Measurements from ENCODE around the gene ABI3BP. TPM values are rescaled to one million over a fixed set of nuclear protein-coding genes. Genes with fewer than 3 reads are reported as not detected.

ABI3BP gene
- total RNA-seq, 1 donor from 2014 or later, result 1.1 TPM

DNA sequence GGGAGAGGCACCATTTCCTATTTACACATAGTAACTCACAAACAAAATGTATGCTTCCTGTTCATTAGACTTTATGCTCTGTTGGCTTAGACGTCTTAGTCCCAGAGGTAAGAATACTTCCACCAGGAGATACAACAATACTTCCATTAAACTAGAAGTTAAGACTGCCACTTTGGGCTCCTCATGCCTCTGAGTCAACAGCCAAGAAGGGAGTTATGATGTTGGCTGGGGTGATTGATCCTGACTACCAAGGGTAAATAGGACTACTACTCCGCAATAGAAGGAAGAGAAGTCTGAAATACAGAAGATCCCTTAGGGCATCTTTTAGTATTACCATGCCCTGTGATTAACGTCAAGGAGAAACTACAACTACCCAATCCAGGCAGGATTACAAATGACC, 43.5 kb upstream of the ABI3BP start:
- Mint-ChIP-seq H3K36me3 (ENCODE audit: low read depth, unreplicated experiment) (no peaks in the 10 kb centered on the region), H3K4me1 (ENCODE audit: low read depth, unreplicated experiment) (peaks cover 31% of the 10 kb centered on the region), H3K27me3 (ENCODE audit: low read depth, unreplicated experiment) (no peaks in the 10 kb centered on the region), H3K9me3 (ENCODE audit: unreplicated experiment) (peaks cover 4% of the 10 kb centered on the region), H3K27ac (ENCODE audit: unreplicated experiment) (peak overlapping the region; percentile 96), H3K4me3 (ENCODE audit: unreplicated experiment) (no peak overlapping the region)
- Histone ChIP-seq H3K9me3 (ENCODE audit: insufficient read depth, low read depth, low read length) (no peaks in the 10 kb centered on the region), H3K4me1 (ENCODE audit: insufficient read depth, low read length) (peaks cover 14% of the 10 kb centered on the region), H3K36me3 (ENCODE audit: insufficient read depth, low read length) (no peaks in the 10 kb centered on the region), H3K4me3 (ENCODE audit: insufficient read depth, low read depth, low read length) (no peak overlapping the region), H3K4me2 (ENCODE audit: low read length) (peak overlapping the region; percentile 44), H3K9ac (ENCODE audit: low read length) (peak overlapping the region; percentile 23), H2AFZ (ENCODE audit: low read depth, low read length) (peak overlapping the region; percentile 49), H3K27ac (ENCODE audit: low read depth, low read length) (peak overlapping the region; percentile 83), H3K27me3 (ENCODE audit: insufficient read depth, low read length) (no peaks in the 10 kb centered on the region), H4K20me1 (ENCODE audit: insufficient read depth, low read length) (no peaks in the 10 kb centered on the region), H3K79me2 (ENCODE audit: insufficient read depth, low read length) (no peaks in the 10 kb centered on the region)
- peak; percentile 29 for DNase-seq (ENCODE audit: low read depth)
- FAIRE-seq, result no peak
- no peak for TF ChIP-seq EZH2 (IDR thresholded peaks at IDR 0.05; ENCODE audit: insufficient read depth, low read length)
- TF ChIP-seq, protein P1, sequence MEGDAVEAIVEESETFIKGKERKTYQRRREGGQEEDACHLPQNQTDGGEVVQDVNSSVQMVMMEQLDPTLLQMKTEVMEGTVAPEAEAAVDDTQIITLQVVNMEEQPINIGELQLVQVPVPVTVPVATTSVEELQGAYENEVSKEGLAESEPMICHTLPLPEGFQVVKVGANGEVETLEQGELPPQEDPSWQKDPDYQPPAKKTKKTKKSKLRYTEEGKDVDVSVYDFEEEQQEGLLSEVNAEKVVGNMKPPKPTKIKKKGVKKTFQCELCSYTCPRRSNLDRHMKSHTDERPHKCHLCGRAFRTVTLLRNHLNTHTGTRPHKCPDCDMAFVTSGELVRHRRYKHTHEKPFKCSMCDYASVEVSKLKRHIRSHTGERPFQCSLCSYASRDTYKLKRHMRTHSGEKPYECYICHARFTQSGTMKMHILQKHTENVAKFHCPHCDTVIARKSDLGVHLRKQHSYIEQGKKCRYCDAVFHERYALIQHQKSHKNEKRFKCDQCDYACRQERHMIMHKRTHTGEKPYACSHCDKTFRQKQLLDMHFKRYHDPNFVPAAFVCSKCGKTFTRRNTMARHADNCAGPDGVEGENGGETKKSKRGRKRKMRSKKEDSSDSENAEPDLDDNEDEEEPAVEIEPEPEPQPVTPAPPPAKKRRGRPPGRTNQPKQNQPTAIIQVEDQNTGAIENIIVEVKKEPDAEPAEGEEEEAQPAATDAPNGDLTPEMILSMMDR (IDR thresholded peaks at IDR 0.05; ENCODE audit: insufficient read depth, low read depth, low read length), result no peak

DNA sequence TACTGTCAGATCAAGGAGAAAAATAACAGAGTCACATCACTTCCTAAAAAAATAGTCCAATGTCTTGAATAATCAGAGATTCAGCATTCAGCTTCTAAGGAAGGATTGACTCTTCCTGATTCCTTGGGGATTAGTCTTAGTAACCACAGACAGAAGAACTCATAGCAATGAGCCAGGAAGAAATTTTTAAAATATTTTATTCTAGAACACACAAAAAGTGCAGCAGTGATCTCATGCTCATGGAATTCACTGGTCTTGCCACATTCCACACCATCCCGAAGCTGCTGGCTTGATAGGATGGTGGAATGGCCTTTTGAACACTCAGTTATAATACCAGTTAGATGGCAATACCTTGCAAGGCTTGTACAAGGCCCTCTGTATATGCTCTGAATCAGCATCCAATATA, 43.0 kb upstream of the ABI3BP start:
- peaks cover 30% of the 10 kb centered on the region for H3K4me1 Mint-ChIP-seq (ENCODE audit: low read depth, unreplicated experiment)
- Histone ChIP-seq H3K27ac (ENCODE audit: low read depth, low read length) (peak overlapping the region; percentile 83), H3K4me2 (ENCODE audit: low read length) (peak overlapping the region; percentile 69), H3K36me3 (ENCODE audit: insufficient read depth, low read length) (no peaks in the 10 kb centered on the region), H4K20me1 (ENCODE audit: insufficient read depth, low read length) (no peaks in the 10 kb centered on the region), H2AFZ (ENCODE audit: low read depth, low read length) (peak overlapping the region; percentile 49), H3K9ac (ENCODE audit: low read length) (peak overlapping the region; percentile 54), H3K79me2 (ENCODE audit: insufficient read depth, low read length) (no peaks in the 10 kb centered on the region), H3K4me3 (ENCODE audit: insufficient read depth, low read depth, low read length) (no peak overlapping the region), H3K4me1 (ENCODE audit: insufficient read depth, low read length) (peaks cover 14% of the 10 kb centered on the region), H3K9me3 (ENCODE audit: insufficient read depth, low read depth, low read length) (no peaks in the 10 kb centered on the region), H3K27me3 (ENCODE audit: insufficient read depth, low read length) (no peaks in the 10 kb centered on the region)
- H3K36me3 Mint-ChIP-seq (ENCODE audit: low read depth, unreplicated experiment), result no peaks in the 10 kb centered on the region
- peaks cover 4% of the 10 kb centered on the region for H3K9me3 Mint-ChIP-seq (ENCODE audit: unreplicated experiment)
- peak overlapping the region; percentile 96 for H3K27ac Mint-ChIP-seq (ENCODE audit: unreplicated experiment)
- FAIRE-seq (peak; percentile 97), DNase-seq (ENCODE audit: low read depth) (peak; percentile 96)
- no peaks in the 10 kb centered on the region for H3K27me3 Mint-ChIP-seq (ENCODE audit: low read depth, unreplicated experiment)
- TF ChIP-seq EZH2 (IDR thresholded peaks at IDR 0.05; ENCODE audit: insufficient read depth, low read length), result no peak
- TF ChIP-seq, protein P1 (IDR thresholded peaks at IDR 0.05; ENCODE audit: insufficient read depth, low read depth, low read length), result no peak
- H3K4me3 Mint-ChIP-seq (ENCODE audit: unreplicated experiment), result no peak overlapping the region

DNA sequence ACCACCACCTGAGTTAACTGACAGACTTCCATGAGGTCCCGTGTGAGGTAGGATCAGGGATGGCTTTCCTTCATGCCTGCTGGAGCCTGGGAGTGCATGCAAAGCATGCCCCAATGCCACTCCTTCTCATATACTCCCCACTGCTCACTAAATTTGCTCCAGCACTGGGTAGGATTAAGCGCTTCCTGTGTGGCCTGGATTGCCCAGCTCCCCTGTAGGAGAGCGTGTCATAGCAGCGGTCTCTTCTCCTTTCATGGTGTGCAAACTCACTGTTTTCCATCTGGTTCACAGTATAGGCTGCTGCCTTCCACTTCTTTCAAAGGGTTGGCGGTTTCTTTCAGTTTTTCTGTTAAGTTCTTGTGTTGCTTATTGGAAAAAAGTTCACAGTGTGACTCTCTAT, 34.1 kb upstream of the ABI3BP start:
- no peak for FAIRE-seq
- no peak overlapping the region for H3K27ac Mint-ChIP-seq (ENCODE audit: unreplicated experiment)
- no peak overlapping the region for H3K4me3 ChIP-seq (ENCODE audit: insufficient read depth, low read depth, low read length)
- H3K79me2 ChIP-seq (ENCODE audit: insufficient read depth, low read length), result no peaks in the 10 kb centered on the region
- no peaks in the 10 kb centered on the region for H3K9me3 ChIP-seq (ENCODE audit: insufficient read depth, low read depth, low read length)
- H3K27me3 ChIP-seq (ENCODE audit: insufficient read depth, low read length), result no peaks in the 10 kb centered on the region
- TF ChIP-seq EZH2 (IDR thresholded peaks at IDR 0.05; ENCODE audit: insufficient read depth, low read length), result no peak
- TF ChIP-seq, protein P1 (IDR thresholded peaks at IDR 0.05; ENCODE audit: insufficient read depth, low read depth, low read length), result no peak
- H3K9me3 Mint-ChIP-seq (ENCODE audit: unreplicated experiment), result peaks cover 4% of the 10 kb centered on the region
- H3K9ac ChIP-seq (ENCODE audit: low read length), result no peak overlapping the region
- H4K20me1 ChIP-seq (ENCODE audit: insufficient read depth, low read length), result no peaks in the 10 kb centered on the region
- H3K27me3 Mint-ChIP-seq (ENCODE audit: low read depth, unreplicated experiment), result no peaks in the 10 kb centered on the region
- no peak overlapping the region for H2AFZ ChIP-seq (ENCODE audit: low read depth, low read length)
- no peaks in the 10 kb centered on the region for H3K4me1 ChIP-seq (ENCODE audit: insufficient read depth, low read length)
- H3K4me1 Mint-ChIP-seq (ENCODE audit: low read depth, unreplicated experiment), result no peaks in the 10 kb centered on the region
- no peak overlapping the region for H3K4me2 ChIP-seq (ENCODE audit: low read length)
- no peak overlapping the region for H3K4me3 Mint-ChIP-seq (ENCODE audit: unreplicated experiment)
- no peaks in the 10 kb centered on the region for H3K36me3 ChIP-seq (ENCODE audit: insufficient read depth, low read length)
- DNase-seq (ENCODE audit: low read depth), result no peak
- no peak overlapping the region for H3K27ac ChIP-seq (ENCODE audit: low read depth, low read length)
- H3K36me3 Mint-ChIP-seq (ENCODE audit: low read depth, unreplicated experiment), result no peaks in the 10 kb centered on the region

Data from astrocyte (in vitro differentiated cells and primary cell).